Endodermal cell (in vitro differentiated cells): ENCODE results near the gene CSNK2A1. TPM values are rescaled to one million over a fixed set of nuclear protein-coding genes. Genes with fewer than 3 reads are reported as not detected.

Experiments
- DNase-seq: peaks from one replicate; pipeline ENCODE4 v3.0.0-alpha.2; 2017
- H3K27ac ChIP-seq: 2 replicates; pipeline ENCODE4 v1.5.1; 2013; ENCODE audit warnings: mild to moderate bottlenecking, low read depth, low read length, moderate library complexity
- H3K27me3 ChIP-seq: 2 replicates; pipeline ENCODE4 v1.6.1; 2013; ENCODE audit warnings: mild to moderate bottlenecking, low read length, moderate library complexity; ENCODE audit not compliant: insufficient read depth, control insufficient read depth, poor library complexity, severe bottlenecking
- H3K36me3 ChIP-seq: 2 replicates; pipeline ENCODE4 v1.7.0; 2013; ENCODE audit warnings: mild to moderate bottlenecking, low read length, moderate library complexity; ENCODE audit not compliant: control insufficient read depth, insufficient read depth
- H3K4me1 ChIP-seq: one replicate; pipeline ENCODE4 v1.7.0; 2013; ENCODE audit warnings: low read length; ENCODE audit not compliant: control insufficient read depth, insufficient read depth
- H3K4me3 ChIP-seq: 2 replicates; pipeline ENCODE4 v1.5.1; 2013; ENCODE audit warnings: mild to moderate bottlenecking, low read length, moderate library complexity
- H3K9ac ChIP-seq: 2 replicates; pipeline ENCODE4 v1.6.1; 2013; ENCODE audit warnings: mild to moderate bottlenecking, low read length, moderate library complexity; ENCODE audit not compliant: poor library complexity, severe bottlenecking; ENCODE audit errors: extremely low read depth
- H3K9me3 ChIP-seq: 2 replicates; pipeline ENCODE4 v1.6.1; 2013; ENCODE audit warnings: mild to moderate bottlenecking, low read length, moderate library complexity; ENCODE audit not compliant: control insufficient read depth
- H3K27ac Mint-ChIP-seq: 2 replicates; pipeline ENCODE4 v1.8.0; 2020; ENCODE audit warnings: mixed read lengths
- H3K27me3 Mint-ChIP-seq: 2 replicates; pipeline ENCODE4 v1.8.0; 2021; ENCODE audit warnings: mild to moderate bottlenecking, mixed read lengths; ENCODE audit not compliant: insufficient read depth
- H3K36me3 Mint-ChIP-seq: 2 replicates; pipeline ENCODE4 v1.8.0; 2020; ENCODE audit warnings: low read depth, mixed read lengths
- H3K4me1 Mint-ChIP-seq: 2 replicates; pipeline ENCODE4 v1.8.0; 2020; ENCODE audit warnings: mixed read lengths
- H3K4me3 Mint-ChIP-seq: 2 replicates; pipeline ENCODE4 v1.8.0; 2020; ENCODE audit warnings: mild to moderate bottlenecking, moderate library complexity, mixed read lengths
- H3K9me3 Mint-ChIP-seq: 2 replicates; pipeline ENCODE4 v1.8.0; 2020; ENCODE audit warnings: mild to moderate bottlenecking, mixed read lengths
- WGBS, 2 experiments: methylation state at CpG; one replicate each; pipeline versions ENCODE4 v1.1.5 to v1.1.7; 2013; ENCODE audit warnings: missing lambda C conversion rate in 2 of 2, mixed read lengths in 1 of 2; ENCODE audit not compliant: insufficient coverage in 1 of 2, insufficient read length in 1 of 2; 5-methylcytosine and 5-hydroxymethylcytosine counted together
- total RNA-seq, 2 donors: library from RNA; stranded (reverse); fragmentation: NEBNext Ultra II Directional in 1 of 2; extraction: Animal tissue kit (Norgen Biotek cat#: 25700) in 1 of 2; gene quantifications; 2 replicates in 1 of 2; 3 replicates in 1 of 2; pipeline ENCODE4 v1.2.1, GENCODE V29; 2021
- TF ChIP-seq, protein P1 (sequence below): fragments of 200-600 bp; sonication (generic); conservative IDR thresholded peaks from 2 replicates; pipeline ENCODE4 v1.5.0; 2021; ENCODE audit warnings: antibody characterized with exemption, mild to moderate bottlenecking

Gene CSNK2A1
- total RNA-seq, 2 donors from 2014 or later: 202 to 239 TPM

DNA sequence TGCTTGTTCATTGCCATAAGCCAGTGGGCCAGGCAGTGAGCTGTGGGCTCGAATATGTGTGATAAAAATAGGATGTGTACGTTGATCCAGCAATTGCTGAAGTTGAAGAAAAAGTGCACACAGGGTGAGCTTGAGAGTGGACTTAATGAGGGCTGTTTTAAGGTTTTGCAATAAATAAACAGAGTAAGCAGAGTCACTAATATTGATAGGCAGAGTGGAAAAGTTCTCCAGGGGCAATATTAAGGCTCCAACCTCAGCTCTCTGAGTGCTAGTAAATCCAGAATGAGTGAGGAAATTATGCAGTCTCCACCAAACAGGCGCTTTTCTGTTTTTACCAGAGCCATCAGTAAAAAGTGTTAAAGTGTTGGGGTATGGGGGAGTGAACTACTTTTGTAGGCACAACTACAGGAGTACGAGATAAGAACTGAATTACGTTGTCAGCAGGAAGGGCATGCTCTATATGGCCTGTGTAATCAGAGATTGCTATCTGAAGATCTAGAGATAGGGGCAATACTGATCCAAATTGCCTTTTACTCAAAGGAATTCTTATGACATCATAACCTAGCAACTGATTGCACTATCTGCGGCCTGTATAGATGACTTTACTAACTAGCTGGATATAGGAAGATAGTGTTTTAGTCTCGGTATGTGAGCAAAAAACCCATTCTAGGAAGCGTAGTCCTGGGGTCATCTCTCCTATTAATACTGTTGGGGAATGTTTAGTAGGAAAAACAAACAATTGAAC lies 73.7 kb downstream of the CSNK2A1 start:
- TF ChIP-seq, protein P1, sequence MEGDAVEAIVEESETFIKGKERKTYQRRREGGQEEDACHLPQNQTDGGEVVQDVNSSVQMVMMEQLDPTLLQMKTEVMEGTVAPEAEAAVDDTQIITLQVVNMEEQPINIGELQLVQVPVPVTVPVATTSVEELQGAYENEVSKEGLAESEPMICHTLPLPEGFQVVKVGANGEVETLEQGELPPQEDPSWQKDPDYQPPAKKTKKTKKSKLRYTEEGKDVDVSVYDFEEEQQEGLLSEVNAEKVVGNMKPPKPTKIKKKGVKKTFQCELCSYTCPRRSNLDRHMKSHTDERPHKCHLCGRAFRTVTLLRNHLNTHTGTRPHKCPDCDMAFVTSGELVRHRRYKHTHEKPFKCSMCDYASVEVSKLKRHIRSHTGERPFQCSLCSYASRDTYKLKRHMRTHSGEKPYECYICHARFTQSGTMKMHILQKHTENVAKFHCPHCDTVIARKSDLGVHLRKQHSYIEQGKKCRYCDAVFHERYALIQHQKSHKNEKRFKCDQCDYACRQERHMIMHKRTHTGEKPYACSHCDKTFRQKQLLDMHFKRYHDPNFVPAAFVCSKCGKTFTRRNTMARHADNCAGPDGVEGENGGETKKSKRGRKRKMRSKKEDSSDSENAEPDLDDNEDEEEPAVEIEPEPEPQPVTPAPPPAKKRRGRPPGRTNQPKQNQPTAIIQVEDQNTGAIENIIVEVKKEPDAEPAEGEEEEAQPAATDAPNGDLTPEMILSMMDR: no peak
- Histone ChIP-seq H3K27me3 (peaks cover under 1% of the 10 kb centered on the region), H3K36me3 (peaks cover 21% of the 10 kb centered on the region), H3K4me1 (no peaks in the 10 kb centered on the region), H3K9ac (no peak overlapping the region), H3K27ac (no peak overlapping the region), H3K4me3 (peak overlapping the region; percentile 63), H3K9me3 (peaks cover 75% of the 10 kb centered on the region)
- Mint-ChIP-seq H3K9me3 (peaks cover 81% of the 10 kb centered on the region), H3K36me3 (peaks cover 30% of the 10 kb centered on the region), H3K4me1 (no peaks in the 10 kb centered on the region), H3K27ac (no peak overlapping the region), H3K4me3 (no peak overlapping the region), H3K27me3 (peaks cover 14% of the 10 kb centered on the region)
- no peak for DNase-seq
- 89 to 92% methylated on average over 6 to 8 of the region's 8 CpGs for WGBS, 2 experiments

DNA sequence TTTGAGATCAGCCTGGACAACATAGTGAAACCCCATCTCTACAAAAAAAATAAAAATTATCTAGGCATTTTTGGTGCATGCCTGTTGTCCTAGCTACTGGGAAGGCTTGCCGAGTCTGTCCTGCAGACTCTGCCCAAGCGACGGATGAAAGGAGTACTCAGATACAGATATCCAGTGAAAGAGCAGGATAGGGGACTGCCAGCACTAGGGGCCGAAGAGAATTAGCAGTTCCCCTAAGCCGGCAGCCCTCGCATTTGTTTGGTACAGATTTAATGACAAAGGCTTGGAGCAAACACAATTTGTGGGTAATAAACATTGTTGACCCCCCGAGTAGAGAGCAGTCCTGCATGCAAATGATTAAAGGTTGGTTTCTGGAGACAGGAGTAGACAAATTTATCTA lies 75.8 kb downstream of the CSNK2A1 start:
- Mint-ChIP-seq H3K27ac (no peak overlapping the region), H3K9me3 (peaks cover 64% of the 10 kb centered on the region), H3K27me3 (peaks cover 33% of the 10 kb centered on the region), H3K4me1 (peaks cover 4% of the 10 kb centered on the region), H3K4me3 (no peak overlapping the region), H3K36me3 (peaks cover 10% of the 10 kb centered on the region)
- Histone ChIP-seq H3K27ac (no peak overlapping the region), H3K4me3 (no peak overlapping the region), H3K4me1 (no peaks in the 10 kb centered on the region), H3K9ac (no peak overlapping the region), H3K9me3 (peaks cover 53% of the 10 kb centered on the region), H3K27me3 (peaks cover 16% of the 10 kb centered on the region), H3K36me3 (no peaks in the 10 kb centered on the region)
- no peak for DNase-seq
- WGBS, 2 experiments: 82 to 84% methylated on average over 7 of the region's 7 CpGs
- TF ChIP-seq, protein P1: no peak

DNA sequence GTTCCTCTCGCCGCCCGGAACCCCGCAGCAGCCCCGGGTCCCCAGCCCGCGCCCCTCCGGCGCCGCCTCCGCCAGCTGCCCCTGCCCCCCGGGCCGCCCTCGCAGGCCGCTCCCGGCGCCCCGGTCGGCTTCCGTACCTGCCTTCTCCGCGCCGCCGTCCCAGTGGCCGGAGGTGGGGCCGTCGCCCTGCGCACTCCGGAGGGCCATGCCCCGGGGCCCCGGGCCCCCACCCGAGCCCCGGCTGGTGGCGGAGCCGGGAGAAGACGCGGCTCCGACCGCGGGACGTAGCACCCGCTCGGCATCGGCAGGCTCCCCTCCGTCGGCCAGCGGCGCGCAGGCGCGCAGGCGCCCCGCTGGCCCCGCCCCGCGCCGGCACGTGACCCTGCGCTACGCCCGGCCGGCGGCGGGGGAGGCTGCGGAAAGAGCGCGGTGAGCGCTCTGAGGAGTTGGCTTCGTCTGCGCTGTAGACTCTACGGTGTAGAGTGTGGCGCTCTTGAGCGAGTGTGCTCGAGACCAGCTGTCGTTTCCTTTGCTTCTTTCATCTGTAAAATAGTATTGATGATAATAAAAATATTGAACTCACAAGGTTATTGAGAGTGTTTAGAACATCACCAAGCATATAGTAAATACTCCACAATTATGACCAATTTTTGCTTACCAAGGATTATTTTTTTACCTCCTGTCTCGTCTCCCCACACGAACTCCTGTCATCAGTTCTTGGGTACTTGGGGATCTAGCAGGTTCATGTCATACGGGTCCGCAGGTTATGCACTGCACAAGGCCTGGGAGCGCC lies 81.2 kb downstream of the CSNK2A1 start, which contains the start of gene TBC1D20:
Gene TBC1D20, minus strand, starts transcription at position 335 of the 793 bp plus-strand sequence. Its CDS starts 128 bp downstream, at position 207.
- H3K4me1 ChIP-seq: peaks cover 4% of the 10 kb centered on the region
- no peaks in the 10 kb centered on the region for H3K36me3 ChIP-seq
- peak within 1 kb of the TSS; percentile 82 for H3K27ac Mint-ChIP-seq
- peaks cover 16% of the 10 kb centered on the region for H3K27me3 ChIP-seq
- peak; percentile 91 for DNase-seq
- H3K9me3 Mint-ChIP-seq: peaks cover 12% of the 10 kb centered on the region
- peak within 1 kb of the TSS; percentile 70 for H3K27ac ChIP-seq
- peak within 1 kb of the TSS; percentile 92 for H3K4me3 ChIP-seq
- H3K36me3 Mint-ChIP-seq: peaks cover 5% of the 10 kb centered on the region
- TF ChIP-seq, protein P1: peak; percentile 44
- H3K4me3 Mint-ChIP-seq: peak within 1 kb of the TSS; percentile 72
- WGBS, 2 experiments: 2 to 28% methylated on average over 5 to 76 of the region's 80 CpGs
- peaks cover 7% of the 10 kb centered on the region for H3K9me3 ChIP-seq
- peaks cover 24% of the 10 kb centered on the region for H3K4me1 Mint-ChIP-seq
- H3K9ac ChIP-seq: peak within 1 kb of the TSS; percentile 75
- peaks cover 25% of the 10 kb centered on the region for H3K27me3 Mint-ChIP-seq
